Epithelial cell of proximal tubule (primary cell): ENCODE measurements around the gene ZDHHC14. TPM values are rescaled to one million over a fixed set of nuclear protein-coding genes. Genes with fewer than 3 reads are reported as not detected.

ENCODE experiments used
- DNase-seq: peaks from one replicate; pipeline ENCODE4 v3.0.0-alpha.2; 2011; ENCODE audit warnings: low read depth
- H3K4me3 ChIP-seq: 2 replicates; pipeline ENCODE4 v1.5.1; 2011; ENCODE audit warnings: low read depth, mild to moderate bottlenecking, low read length
- CTCF ChIP-seq: conservative IDR thresholded peaks from 2 replicates; pipeline ENCODE4 v1.5.1; 2012; ENCODE audit warnings: low read depth, mild to moderate bottlenecking, low read length
- total RNA-seq: library from RNA; depleted of rRNA; stranded (reverse); fragments of >200 nt; gene quantifications from 2 replicates; pipeline ENCODE4 v1.2.3, GENCODE V29; 2015

ZDHHC14 gene
- total RNA-seq, 1 donor from 2014 or later: 21.4 TPM

- H3K4me3 ChIP-seq: no peak overlapping the region
- TF ChIP-seq CTCF: no peak
- DNase-seq: no peak
Measured at GRCh38 chr6:157440171-157440570, 59.2 kb downstream of the ZDHHC14 start.

- no peak for TF ChIP-seq CTCF
- no peak for DNase-seq
- no peak overlapping the region for H3K4me3 ChIP-seq
Measured at GRCh38 chr6:157442291-157442690, 61.3 kb downstream of the ZDHHC14 start.

- TF ChIP-seq CTCF: no peak
- no peak for DNase-seq
- H3K4me3 ChIP-seq: no peak overlapping the region
Measured at GRCh38 chr6:157443066-157443800, 62.2 kb downstream of the ZDHHC14 start.

GRCh38 chr6:157445277-157446009 is 64.5 kb downstream of the ZDHHC14 start:
- DNase-seq: no peak
- no peak overlapping the region for H3K4me3 ChIP-seq
- no peak for TF ChIP-seq CTCF

GRCh38 chr6:157447735-157448134 is 66.7 kb downstream of the ZDHHC14 start:
- no peak for DNase-seq
- no peak for TF ChIP-seq CTCF
- no peak overlapping the region for H3K4me3 ChIP-seq

- H3K4me3 ChIP-seq: no peak overlapping the region
- no peak for TF ChIP-seq CTCF
- DNase-seq: no peak
Measured at GRCh38 chr6:157449610-157450009, 68.6 kb downstream of the ZDHHC14 start.
